Breast epithelium (tissue), 4 donors: ENCODE results near the gene TJP1. TPM values are rescaled to one million over a fixed set of nuclear protein-coding genes. Genes with fewer than 3 reads are reported as not detected.

ENCODE experiments used
- DNase-seq, 2 donors: peaks; one replicate each; pipeline ENCODE4 v3.0.0-alpha.2; 2019; ENCODE audit warnings: low spot score in 2 of 2
- H3K27ac ChIP-seq, 2 donors: fragments of 200-600 bp; sonication (generic) in 1 of 2; one replicate each; pipeline ENCODE4 v1.5.1; 2016 to 2019; ENCODE audit warnings: mild to moderate bottlenecking in 1 of 2
- H3K27me3 ChIP-seq, 2 donors: fragments of 200-600 bp; sonication (generic) in 1 of 2; one replicate each; pipeline versions ENCODE4 v1.5.1 to v1.6.0; 2017 to 2019; ENCODE audit warnings: control low read depth in 1 of 2, mild to moderate bottlenecking in 1 of 2
- H3K36me3 ChIP-seq: fragments of 200-600 bp; one replicate; pipeline ENCODE4 v1.5.1; 2019
- H3K4me1 ChIP-seq, 2 donors: fragments of 200-600 bp; sonication (generic); one replicate each; pipeline ENCODE4 v1.5.1; 2016 to 2019; ENCODE audit warnings: control low read depth in 1 of 2
- H3K4me3 ChIP-seq, 3 donors: fragments of 200-600 bp; sonication (generic); 1 replicate in 2 of 3; 2 replicates in 1 of 3; pipeline ENCODE4 v1.5.1; 2016 to 2019; ENCODE audit warnings: mild to moderate bottlenecking in 3 of 3, moderate library complexity in 2 of 3
- H3K9me3 ChIP-seq, 2 donors: fragments of 200-600 bp; sonication (generic) in 1 of 2; one replicate each; pipeline ENCODE4 v1.5.1; 2016 to 2019; ENCODE audit warnings: control low read depth in 1 of 2
- CTCF ChIP-seq, 3 donors: fragments of 450-650 bp; IDR thresholded peaks; one replicate each; pipeline ENCODE4 v1.5.1; 2016 to 2017; ENCODE audit warnings: antibody characterized with exemption in 3 of 3, mild to moderate bottlenecking in 3 of 3, moderate library complexity in 3 of 3
- POLR2A ChIP-seq: fragments of 450-650 bp; IDR thresholded peaks from one replicate; pipeline ENCODE4 v1.6.1; 2016; ENCODE audit warnings: antibody characterized with exemption, mild to moderate bottlenecking, moderate library complexity
- POLR2AphosphoS5 ChIP-seq, 3 donors: sonication (generic); formaldehyde crosslinking; IDR thresholded peaks; one replicate each; pipeline ENCODE4 v1.6.1; 2017; ENCODE audit warnings: antibody characterized with exemption in 3 of 3
- intact Hi-C: fragments of 100-400 bp; cut with DNase I; formaldehyde crosslinking; loops from one replicate; pipeline ENCODE4 v1.15.1; 2023; ENCODE audit warnings: low total_unique reads
- total RNA-seq, 3 donors: library from RNA; depleted of rRNA; stranded (reverse); fragments of >200 nt; gene quantifications; one replicate each; pipeline ENCODE4 v1.1.0, GENCODE V29; 2016

TJP1 gene
- total RNA-seq, 3 donors from 2014 or later = 92.8 to 101 (median 97.2) TPM

- no peaks in the 10 kb centered on the region for H3K36me3 ChIP-seq
- H3K27me3 ChIP-seq = no peaks in the 10 kb centered on the region
- DNase-seq = no peak
- no peaks in the 10 kb centered on the region for H3K9me3 ChIP-seq
- no peak overlapping the region for H3K4me3 ChIP-seq
- intact Hi-C loops = no loop called here
- no peaks in the 10 kb centered on the region for H3K4me1 ChIP-seq
- no peak for TF ChIP-seq POLR2AphosphoS5 (IDR thresholded peaks at IDR 0.05)
- no peak for TF ChIP-seq POLR2A
- no peak overlapping the region for H3K27ac ChIP-seq
Observed at GRCh38 chr15:29776859-29777258, 45.4 kb downstream of the TJP1 start.

- H3K27me3 ChIP-seq = no peaks in the 10 kb centered on the region
- DNase-seq = no peak
- no peaks in the 10 kb centered on the region for H3K4me1 ChIP-seq
- TF ChIP-seq CTCF (IDR thresholded peaks at IDR 0.05) = no peak
- TF ChIP-seq POLR2AphosphoS5 (IDR thresholded peaks at IDR 0.05) = no peak
- no peak for TF ChIP-seq POLR2A
- H3K4me3 ChIP-seq = no peak overlapping the region
- no peaks in the 10 kb centered on the region for H3K9me3 ChIP-seq
- H3K36me3 ChIP-seq = no peaks in the 10 kb centered on the region
- intact Hi-C loops = no loop called here
- H3K27ac ChIP-seq = no peak overlapping the region
Observed at GRCh38 chr15:29774900-29775299, 47.4 kb downstream of the TJP1 start.

GRCh38 chr15:29773816-29774215 is 48.5 kb downstream of the TJP1 start:
- no peaks in the 10 kb centered on the region for H3K4me1 ChIP-seq
- intact Hi-C loops = no loop called here
- no peak for TF ChIP-seq CTCF (IDR thresholded peaks at IDR 0.05)
- TF ChIP-seq POLR2AphosphoS5 (IDR thresholded peaks at IDR 0.05) = no peak
- TF ChIP-seq POLR2A = no peak

GRCh38 chr15:29773000-29773399 is 49.3 kb downstream of the TJP1 start:
- TF ChIP-seq POLR2A = no peak
- TF ChIP-seq CTCF (IDR thresholded peaks at IDR 0.05) = no peak
- TF ChIP-seq POLR2AphosphoS5 (IDR thresholded peaks at IDR 0.05) = no peak
- Histone ChIP-seq H3K27me3 (no peaks in the 10 kb centered on the region), H3K27ac (no peak overlapping the region), H3K4me3 (no peak overlapping the region), H3K9me3 (no peaks in the 10 kb centered on the region), H3K4me1 (no peaks in the 10 kb centered on the region), H3K36me3 (no peaks in the 10 kb centered on the region)
- no peak for DNase-seq
- intact Hi-C loops = no loop called here

More at GRCh38 chr15:29773816-29774215, 48.5 kb downstream of the TJP1 start:
- Histone ChIP-seq H3K27ac (no peak overlapping the region), H3K27me3 (no peaks in the 10 kb centered on the region), H3K36me3 (no peaks in the 10 kb centered on the region), H3K9me3 (no peaks in the 10 kb centered on the region), H3K4me3 (no peak overlapping the region)
- DNase-seq = no peak

- Histone ChIP-seq H3K4me3 (no peak overlapping the region), H3K27ac (no peak overlapping the region), H3K36me3 (no peaks in the 10 kb centered on the region), H3K9me3 (no peaks in the 10 kb centered on the region), H3K4me1 (peaks cover 0 to 6% of the 10 kb centered on the region in 2 donors), H3K27me3 (no peaks in the 10 kb centered on the region)
- intact Hi-C loops = no loop called here
- no peak for TF ChIP-seq POLR2A
- no peak for TF ChIP-seq CTCF (IDR thresholded peaks at IDR 0.05)
- no peak for TF ChIP-seq POLR2AphosphoS5 (IDR thresholded peaks at IDR 0.05)
- no peak for DNase-seq
Observed at GRCh38 chr15:29770796-29771195, 51.5 kb downstream of the TJP1 start.
